ENCODE results near the gene ITPRID2. TPM values are rescaled to one million over a fixed set of nuclear protein-coding genes. Genes with fewer than 3 reads are reported as not detected.

Gene ITPRID2
- total RNA-seq, 1 donor from 2014 or later, result 50.9 TPM

- no peaks in the 10 kb centered on the region for H3K27me3 ChIP-seq
- no peaks in the 10 kb centered on the region for H3K9me3 ChIP-seq
- H3K36me3 ChIP-seq, result peaks cover 17 to 22% of the 10 kb centered on the region in 2 donors
- intact Hi-C loops (cut with DNase I), result loop anchor here (10.0 kb wide), 1 partner anchor 179 kb away; no protein-coding TSS in a partner anchor
- no peak for TF ChIP-seq CTCF (IDR thresholded peaks at IDR 0.05)
- H3K27ac ChIP-seq, result no peak overlapping the region
- H3K4me3 ChIP-seq, result no peak overlapping the region
- no peak for DNase-seq (ENCODE audit: low spot score in 2 of 2)
- H3K4me1 ChIP-seq, result peaks cover 0 to 37% of the 10 kb centered on the region in 2 donors
Observed at GRCh38 chr2:181895818-181896217, 4.3 kb downstream of the ITPRID2 start.

GRCh38 chr2:181896286-181896685 lies 4.8 kb downstream of the ITPRID2 start:
- no peak overlapping the region for H3K27ac ChIP-seq
- H3K9me3 ChIP-seq, result no peaks in the 10 kb centered on the region
- DNase-seq (ENCODE audit: low spot score in 2 of 2), result no peak
- no peak for TF ChIP-seq CTCF (IDR thresholded peaks at IDR 0.05)
- H3K27me3 ChIP-seq, result no peaks in the 10 kb centered on the region
- intact Hi-C loops (cut with DNase I), result loop anchor here (10.0 kb wide), 1 partner anchor 179 kb away; no protein-coding TSS in a partner anchor
- peaks cover 22 to 27% of the 10 kb centered on the region in 2 donors for H3K36me3 ChIP-seq
- peaks cover 0 to 37% of the 10 kb centered on the region in 2 donors for H3K4me1 ChIP-seq
- no peak overlapping the region for H3K4me3 ChIP-seq

DNA sequence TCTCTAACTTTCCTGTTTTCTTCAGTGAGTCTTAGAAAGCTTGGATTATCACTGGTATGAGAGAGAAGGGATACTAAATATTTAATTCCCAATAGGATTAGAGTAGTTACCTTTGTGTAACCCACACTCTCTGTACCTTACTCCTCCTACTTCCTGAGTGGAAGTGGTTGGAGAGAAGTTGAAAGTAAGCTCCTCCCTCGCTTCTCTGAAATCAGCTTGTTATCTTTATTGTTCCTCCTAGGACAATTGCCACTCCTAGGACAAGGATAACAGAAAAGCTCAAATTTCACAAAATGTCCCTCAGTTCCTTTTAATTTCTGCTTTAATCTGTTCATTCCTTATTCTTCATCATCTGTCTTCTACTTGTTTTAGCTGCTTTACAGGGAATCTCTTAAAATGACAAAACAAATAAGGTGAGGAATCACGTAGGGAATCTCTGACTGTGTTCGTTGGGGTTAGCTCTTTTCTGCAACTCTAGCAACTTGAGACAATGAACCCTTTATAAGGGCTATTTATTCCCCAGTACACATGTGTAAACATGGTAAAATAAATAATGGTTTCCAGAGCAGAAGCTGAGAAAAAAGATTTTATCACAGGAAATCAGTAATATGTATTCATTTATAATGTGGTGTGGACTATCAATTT lies 8.6 kb downstream of the ITPRID2 start:
- intact Hi-C loops (cut with DNase I), result no loop called here
- H3K4me3 ChIP-seq, result no peak overlapping the region
- peaks cover 0 to 34% of the 10 kb centered on the region in 2 donors for H3K4me1 ChIP-seq
- no peaks in the 10 kb centered on the region for H3K9me3 ChIP-seq
- no peaks in the 10 kb centered on the region for H3K27me3 ChIP-seq
- no peak overlapping the region for H3K27ac ChIP-seq
- no peak for TF ChIP-seq CTCF (IDR thresholded peaks at IDR 0.05)
- DNase-seq (ENCODE audit: low spot score in 2 of 2), result no peak
- H3K36me3 ChIP-seq, result peaks cover 38 to 62% of the 10 kb centered on the region in 2 donors

DNA sequence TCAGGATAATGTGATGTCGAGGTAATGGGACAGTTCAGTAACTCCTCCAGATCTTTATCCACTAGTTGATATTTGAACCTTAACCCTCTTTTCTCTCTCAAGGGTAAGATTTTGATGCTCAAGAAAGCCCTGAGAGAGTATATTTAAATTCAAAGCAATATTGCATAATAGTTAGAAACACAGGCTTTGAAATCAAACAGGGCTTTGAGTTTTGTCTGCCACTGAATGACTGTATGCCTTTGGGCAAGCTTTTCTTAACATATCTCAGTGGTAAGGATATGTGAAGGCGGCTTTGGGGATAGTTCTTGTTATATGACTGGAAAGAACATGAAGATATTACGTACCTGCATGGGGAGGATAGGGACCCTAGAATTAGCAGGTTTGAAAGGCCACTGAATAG lies 11.1 kb downstream of the ITPRID2 start:
- intact Hi-C loops (cut with DNase I), result no loop called here
- Histone ChIP-seq H3K4me3 (no peak overlapping the region), H3K27me3 (no peaks in the 10 kb centered on the region), H3K27ac (no peak overlapping the region), H3K4me1 (peaks cover 0 to 18% of the 10 kb centered on the region in 2 donors), H3K36me3 (peaks cover 41 to 62% of the 10 kb centered on the region in 2 donors), H3K9me3 (no peaks in the 10 kb centered on the region)
- no peak for DNase-seq (ENCODE audit: low spot score in 2 of 2)
- no peak for TF ChIP-seq CTCF (IDR thresholded peaks at IDR 0.05)

GRCh38 chr2:181904022-181904632 lies 12.6 kb downstream of the ITPRID2 start:
- intact Hi-C loops (cut with DNase I), result loop anchor here (1.0 kb wide), 1 partner anchor 162 kb away; no protein-coding TSS in a partner anchor
- peaks cover 0 to 16% of the 10 kb centered on the region in 2 donors for H3K4me1 ChIP-seq
- H3K27me3 ChIP-seq, result no peaks in the 10 kb centered on the region
- no peaks in the 10 kb centered on the region for H3K9me3 ChIP-seq
- peaks cover 38 to 56% of the 10 kb centered on the region in 2 donors for H3K36me3 ChIP-seq
- DNase-seq (ENCODE audit: low spot score in 2 of 2), result no peak
- TF ChIP-seq CTCF (IDR thresholded peaks at IDR 0.05), result peak in 2 of 3 experiments; percentile 47 to 50
- H3K27ac ChIP-seq, result no peak overlapping the region
- no peak overlapping the region for H3K4me3 ChIP-seq

Data from ascending aorta (tissue), 2 donors.